GM19240 (cell line): ENCODE results near the gene NMU.
"Not testable (repeated sequence)": the region's sequence is repeated elsewhere in the genome, so short reads cannot be mapped to it uniquely, and the experiment has no call there.

Experiments used
- DNase-seq: peaks from one replicate; pipeline ENCODE4 v3.0.0; 2011; ENCODE audit warnings: low spot score; ENCODE audit not compliant: insufficient read length

The NMU gene

DNA sequence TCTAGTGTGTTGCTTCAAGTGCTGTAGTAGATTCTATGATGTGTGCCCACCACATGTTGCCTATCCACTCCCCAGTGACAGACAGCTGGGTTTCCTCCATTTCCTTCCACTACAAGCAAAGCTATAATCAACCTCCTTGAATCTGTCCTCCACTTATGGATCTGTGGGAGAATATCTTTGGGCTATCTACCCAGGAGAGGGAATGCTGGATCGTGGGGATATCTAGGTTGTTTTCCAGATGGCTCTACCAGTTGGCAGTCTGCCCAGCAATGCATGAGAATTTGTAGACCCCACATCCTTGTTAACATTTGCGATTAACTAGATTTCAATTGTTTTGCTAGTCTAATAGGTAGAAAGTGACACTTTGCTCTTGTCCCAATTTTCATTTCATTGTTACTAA, 10.3 kb downstream of the NMU start:
- DNase-seq = no peak

DNA sequence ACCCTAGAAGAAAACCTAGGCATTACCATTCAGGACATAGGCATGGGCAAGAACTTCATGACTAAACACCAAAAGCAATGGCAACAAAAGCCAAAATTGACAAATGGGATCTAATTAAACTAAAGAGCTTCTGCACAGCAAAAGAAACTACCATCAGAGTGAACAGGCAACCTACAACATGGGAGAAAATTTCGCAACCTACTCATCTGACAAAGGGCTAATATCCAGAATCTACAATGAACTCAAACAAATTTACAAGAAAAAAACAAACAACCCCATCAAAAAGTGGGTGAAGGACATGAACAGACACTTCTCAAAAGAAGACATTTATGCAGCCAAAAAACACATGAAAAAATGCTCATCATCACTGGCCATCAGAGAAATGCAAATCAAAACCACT, 12.0 kb downstream of the NMU start:
- not testable (repeated sequence) for DNase-seq

DNA sequence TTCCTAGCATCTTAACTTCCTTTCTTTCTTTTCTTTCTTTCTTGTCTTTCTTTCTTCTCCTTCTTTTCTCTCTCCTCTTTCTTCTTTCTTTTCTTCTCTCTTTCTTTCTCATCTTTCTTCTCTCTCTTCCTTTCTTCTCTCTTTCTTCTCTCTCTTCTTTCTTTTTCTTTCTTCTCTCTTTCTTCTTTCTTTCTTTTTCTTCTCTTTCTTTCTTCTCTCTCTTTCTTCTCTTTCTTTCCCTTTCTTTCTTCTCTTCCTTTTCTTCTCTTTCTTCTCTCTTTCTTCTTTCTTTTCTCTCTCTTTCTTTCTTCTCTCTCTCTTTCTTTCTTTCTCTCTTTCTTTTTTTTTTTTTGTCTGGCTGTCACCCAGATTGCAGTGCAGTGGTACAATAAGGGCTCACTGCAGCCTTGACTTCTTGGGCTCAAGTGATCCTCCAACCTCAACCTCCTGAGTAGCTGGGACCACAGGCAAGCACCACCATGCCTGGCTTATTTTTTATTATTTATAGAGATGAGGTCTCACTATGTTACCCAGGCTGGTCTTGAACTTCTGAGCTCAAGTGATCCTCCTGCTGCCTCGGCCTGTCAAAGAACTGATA, 17.5 kb downstream of the NMU start:
- no peak for DNase-seq

DNA sequence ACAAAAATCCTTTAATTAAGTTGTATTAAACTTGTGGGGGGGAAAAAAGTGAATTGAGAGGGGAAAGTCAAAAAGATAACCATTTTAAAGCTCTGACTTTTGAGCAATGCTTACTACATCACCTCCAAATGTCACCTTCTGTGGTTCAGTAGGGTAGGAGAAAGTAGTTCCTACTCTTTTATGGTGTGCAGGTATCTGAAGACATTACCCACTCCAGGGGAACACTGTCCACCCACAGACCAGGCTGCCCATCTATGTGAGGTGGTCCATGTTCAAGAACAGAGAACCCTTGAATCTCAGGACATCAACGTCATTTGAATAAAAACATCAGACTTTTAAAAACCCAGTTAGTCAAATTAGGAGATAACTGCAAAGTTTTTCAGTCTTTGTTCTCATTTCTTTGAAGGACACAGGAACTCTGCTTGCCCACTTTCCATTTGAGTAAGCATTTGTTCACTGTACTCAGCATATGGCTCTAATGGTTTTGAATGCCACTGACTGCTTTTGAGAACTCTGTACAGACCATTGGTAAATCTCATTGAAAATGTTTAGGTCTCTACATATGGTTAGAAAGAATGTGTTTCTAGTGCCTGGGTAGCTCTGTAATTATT, 18.4 kb downstream of the NMU start:
- no peak for DNase-seq

DNA sequence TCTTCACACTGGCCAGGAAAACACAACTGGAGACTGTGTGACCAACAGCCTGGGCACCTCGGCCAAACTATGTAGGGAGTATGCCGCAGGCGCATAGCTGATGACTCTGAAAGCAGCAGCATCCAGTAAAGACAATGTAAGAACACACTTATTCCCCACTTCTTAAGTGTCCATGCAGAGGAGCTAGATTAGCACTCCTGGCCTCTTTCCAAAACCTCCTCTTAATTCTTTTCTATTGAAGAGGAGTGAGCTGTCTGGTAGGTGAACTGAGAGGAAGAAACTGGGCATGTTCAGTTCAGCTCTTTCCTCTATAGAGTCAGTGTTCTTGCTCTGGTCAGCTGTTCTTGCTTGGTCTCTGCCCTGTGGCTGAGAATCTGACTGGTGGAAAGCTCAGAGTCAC, 21.1 kb downstream of the NMU start:
- DNase-seq = no peak

DNA sequence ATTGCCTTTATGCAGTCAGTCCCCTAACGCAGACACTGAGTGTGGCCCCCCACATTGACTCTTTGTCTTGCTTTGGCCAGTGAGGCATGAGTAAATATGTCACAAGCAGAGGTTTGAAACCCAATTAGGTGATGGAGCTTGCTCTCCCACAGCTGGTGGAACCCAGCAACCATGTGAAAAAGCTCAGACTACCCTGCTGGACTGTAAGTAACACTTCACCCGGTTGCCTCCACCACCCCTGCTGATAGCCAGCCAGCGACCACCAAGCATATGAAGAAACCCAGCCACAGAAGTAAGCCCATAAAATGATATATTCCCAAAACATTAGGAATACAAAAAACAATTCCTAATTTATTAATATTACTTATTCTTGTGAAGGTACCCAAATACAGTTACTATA, 22.5 kb downstream of the NMU start:
- DNase-seq = no peak

DNA sequence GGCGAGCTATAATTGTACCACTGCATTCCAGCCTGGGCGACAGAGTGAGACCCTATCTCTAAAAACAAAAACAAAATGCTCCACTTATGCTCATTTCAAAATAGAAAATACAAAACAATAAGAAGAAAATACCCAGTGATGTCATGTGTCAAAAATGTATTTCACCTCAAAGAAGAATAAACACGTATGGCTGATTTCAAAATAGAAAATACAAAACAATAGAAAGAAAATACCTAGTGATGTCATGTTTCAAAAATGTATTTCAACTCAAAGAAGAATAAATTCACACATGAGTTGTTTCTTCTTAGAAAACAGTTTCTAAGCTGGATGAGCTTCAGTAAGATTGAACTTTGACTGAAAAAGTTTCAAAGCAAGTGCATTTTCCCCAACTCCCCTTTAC, 23.8 kb downstream of the NMU start:
- no peak for DNase-seq

DNA sequence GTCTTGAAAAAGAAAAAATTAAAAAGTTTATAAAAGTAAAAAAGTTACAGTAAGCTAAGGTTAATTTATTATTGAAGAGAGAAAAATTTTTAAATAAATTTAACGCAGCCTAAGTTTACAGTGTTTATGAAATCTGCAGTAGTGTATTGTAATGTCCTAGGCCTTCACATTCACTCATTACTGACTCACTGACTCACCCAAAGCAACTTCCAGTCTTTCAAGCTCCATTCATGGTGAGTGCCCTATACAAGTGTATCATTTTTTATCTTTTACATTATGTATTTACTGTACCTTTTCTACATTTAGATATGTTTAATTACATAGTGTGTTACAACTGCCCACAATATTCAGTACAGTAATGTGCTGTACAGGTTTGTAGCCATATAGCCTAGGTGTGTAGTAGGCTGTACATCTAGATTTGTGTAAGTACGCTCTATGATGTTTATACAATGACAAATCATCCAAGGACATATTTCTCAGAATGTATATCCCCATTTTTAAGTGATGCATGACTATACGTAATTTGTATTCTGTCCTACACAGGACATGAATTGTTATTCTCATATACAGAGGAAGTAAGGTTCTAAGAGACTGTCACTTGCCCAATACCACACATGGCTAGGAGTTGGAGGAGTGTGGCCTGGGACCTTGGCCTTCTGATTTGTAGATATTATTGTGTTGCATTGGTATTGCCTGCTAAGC, 24.6 kb downstream of the NMU start:
- no peak for DNase-seq

DNA sequence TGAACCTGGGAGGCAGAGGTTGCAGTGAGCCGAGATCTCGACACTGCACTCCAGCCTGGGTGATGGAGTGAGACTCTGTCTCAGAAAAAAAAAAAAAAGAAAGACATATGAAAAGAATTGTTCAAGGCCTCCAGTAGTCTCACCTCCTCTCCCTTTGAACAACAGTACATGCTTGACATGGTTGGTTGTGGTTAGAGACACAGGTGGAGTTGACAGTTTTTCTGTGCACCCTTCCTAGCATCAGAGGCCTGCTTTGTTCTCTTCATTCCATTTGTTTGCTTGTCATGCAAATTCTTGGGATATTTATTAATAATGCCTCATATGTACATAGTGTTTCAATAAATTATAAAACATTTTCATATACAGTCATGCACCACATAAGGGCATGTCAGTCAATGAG, 25.7 kb downstream of the NMU start:
- DNase-seq = no peak

DNA sequence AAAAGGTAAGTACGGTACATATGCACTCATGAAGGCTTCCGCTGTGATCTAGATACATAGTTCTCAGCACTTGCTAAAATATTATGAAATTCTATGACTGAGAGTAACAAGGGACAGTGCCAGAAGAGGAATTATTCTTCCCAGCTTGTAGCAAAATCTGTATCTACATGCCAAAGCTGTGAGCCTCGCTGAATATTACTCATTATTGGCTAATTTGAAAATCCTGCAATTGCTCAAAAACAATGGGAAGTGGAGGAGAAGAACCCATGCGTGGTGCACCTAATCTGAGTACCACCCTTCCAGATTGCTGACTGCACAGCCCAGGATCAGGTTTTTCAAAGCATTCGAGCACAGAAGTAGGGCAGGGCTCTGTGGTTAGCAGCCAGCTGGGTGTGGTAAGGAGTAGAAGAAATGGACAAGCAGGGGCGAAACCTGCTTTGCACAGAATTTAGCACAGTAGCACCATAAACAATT, 26.7 kb downstream of the NMU start:
- DNase-seq = no peak

DNA sequence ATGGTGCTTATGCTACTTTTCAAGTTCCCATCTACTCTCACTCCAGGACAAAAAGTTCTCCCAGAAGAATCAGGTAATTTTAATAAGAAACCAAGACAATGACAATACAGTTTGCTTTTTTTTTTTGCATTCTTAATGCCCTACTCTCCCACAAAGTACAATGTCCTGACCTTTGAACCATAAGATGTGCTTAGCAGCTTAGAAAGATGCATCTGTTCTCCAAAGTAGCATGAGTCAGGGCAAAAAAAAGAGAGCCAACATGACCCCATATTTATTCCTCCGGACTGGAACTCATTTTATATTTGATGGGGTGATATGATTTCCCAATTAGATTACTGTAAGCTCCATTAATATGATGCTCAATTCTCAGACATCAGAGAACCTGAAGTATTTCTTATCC, 27.5 kb downstream of the NMU start:
- no peak for DNase-seq

DNA sequence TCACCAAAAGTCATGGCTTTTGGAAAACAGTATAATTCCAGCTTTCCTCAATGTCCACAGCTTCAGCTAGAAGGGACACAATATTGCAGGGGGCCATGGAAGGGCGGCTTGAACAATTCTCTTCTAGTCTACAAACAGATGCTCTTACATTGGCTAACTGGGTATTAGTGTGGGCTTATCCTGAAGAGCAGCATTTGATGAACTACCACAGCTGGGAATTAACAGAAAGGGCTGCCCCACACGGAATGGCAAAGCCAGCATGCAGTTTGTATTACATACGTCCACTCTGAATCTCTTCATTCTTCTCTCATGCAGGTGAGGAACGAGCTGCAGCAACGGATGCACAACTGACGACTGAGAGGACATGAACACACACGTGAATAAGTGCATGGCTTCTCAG, 31.1 kb downstream of the NMU start:
- no peak for DNase-seq

DNA sequence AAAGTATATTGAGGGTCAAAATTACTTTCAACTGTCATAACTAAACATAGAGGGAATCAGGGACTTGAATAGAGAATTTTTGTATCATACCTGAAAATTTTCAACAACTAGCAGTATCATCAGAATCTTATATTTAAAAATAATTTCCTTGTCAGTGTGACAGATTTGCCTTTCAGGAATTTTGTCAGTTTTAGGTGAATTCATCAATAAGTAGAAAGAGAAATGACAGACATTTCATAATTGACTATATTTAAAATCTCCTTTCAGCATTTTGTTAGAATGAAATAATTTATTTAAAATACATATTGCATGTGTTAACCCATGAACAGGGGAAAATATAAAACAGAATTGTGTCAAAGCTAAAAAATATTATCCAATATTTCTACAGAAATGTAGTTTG, 35.5 kb downstream of the NMU start:
- no peak for DNase-seq

DNA sequence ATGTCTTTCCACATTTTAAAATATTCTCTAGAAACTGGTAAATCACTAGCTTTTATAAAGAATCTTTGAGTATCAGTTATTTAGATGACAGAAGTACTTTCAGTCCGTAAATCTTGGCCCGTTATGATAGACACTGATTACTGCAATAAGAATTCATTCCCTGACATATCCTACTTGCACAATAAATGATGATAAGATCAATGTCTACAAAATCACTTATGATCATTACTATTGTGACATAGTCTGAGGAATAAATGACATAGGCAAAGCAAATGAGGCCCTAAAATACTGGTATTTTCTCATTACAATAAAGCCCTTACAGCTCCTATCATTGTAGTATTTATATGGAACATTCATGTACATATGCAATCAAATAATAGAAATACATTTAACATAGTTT, 37.5 kb downstream of the NMU start:
- no peak for DNase-seq

DNA sequence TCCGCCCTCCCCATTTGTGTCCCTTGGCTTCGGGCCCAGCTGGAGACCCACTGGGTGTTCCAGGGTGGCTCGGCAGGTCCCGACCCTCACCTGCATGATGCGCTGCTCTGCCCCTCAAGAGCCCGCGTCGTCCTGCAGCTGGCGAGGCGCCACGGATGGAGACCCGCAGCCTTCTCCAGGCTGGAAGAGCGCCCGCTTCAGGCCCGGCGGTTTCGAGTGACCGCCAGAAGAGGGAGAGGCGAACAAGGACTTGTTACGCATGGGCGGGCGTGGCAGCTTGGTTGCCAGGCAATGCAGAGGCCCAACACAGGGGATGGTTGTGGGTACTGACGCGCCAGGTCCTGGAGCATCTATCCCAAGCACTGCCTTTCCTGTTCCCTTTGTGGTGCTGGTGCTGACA, 44.1 kb downstream of the NMU start, which contains the start of gene PDCL2:
Gene PDCL2, minus strand, starts transcription at position 232 of the 400 bp plus-strand sequence. Its CDS starts 136 bp downstream, at position 96.
- no peak for DNase-seq

DNA sequence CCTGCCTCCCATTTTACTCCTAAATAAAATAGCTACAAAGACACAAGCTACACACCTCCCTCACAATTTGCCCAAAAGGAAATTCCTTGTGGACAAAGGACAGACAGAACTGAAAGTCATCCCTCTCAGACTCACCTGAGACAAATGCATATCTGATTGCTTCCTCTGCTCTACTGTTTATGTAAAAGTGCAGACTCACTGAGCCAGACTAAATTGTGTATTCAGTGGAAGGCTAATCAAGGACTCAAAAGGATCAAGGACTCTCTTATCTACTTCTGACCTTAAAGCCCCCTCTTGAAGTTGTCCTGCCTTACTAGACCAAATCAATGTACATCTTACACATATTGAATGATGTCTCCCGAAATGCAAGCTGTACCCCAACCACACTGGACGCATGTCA, 47.9 kb downstream of the NMU start:
- DNase-seq = no peak

DNA sequence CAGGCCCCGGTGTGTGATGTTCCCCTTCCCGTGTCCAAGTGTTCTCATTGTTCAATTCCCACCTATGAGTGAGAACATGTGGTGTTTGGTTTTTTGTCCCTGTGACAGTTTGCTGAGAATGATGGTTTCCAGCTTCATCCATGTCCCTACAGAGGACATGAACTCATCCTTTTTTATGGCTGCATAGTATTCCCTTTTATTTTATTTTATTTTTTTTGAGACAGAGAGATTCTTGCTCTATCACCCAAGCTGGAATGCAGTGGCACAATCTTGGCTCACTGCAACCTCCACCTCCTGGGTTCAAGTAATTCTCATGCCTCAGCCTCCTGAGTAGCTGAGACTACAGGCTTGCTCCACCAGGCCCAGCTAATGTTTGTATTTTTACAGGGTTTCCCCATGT, 53.3 kb downstream of the NMU start:
- not testable (repeated sequence) for DNase-seq

DNA sequence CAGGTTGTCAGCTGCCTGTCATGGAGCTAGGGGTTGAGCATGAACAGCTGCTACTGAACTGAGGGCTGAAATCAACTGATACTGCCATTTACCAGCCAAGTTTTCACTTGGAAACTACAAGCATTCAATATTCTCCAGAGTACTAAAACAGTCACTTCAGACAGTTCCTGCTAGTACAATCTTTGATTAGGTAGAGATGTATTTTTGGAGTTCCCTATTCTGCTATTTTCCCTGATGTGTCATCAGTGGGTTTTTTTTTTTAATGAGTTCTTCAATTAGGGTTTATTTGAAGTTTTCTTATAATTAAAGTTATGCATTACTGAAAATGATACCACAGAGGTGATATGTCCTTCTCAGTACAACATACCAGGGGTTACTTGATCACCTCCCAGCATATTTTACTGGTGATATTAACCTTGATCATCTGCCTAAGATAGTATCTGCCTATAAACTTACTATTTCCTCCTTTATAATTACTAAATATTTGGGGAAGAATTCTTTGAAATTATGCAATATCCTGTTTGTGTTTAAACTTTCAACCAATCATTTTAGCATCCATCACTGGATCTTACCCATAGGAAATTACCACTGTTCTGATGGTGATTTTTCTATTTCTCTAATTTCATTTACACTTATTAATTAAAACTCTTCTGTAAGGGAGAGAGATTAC, 57.6 kb downstream of the NMU start:
- DNase-seq = no peak

DNA sequence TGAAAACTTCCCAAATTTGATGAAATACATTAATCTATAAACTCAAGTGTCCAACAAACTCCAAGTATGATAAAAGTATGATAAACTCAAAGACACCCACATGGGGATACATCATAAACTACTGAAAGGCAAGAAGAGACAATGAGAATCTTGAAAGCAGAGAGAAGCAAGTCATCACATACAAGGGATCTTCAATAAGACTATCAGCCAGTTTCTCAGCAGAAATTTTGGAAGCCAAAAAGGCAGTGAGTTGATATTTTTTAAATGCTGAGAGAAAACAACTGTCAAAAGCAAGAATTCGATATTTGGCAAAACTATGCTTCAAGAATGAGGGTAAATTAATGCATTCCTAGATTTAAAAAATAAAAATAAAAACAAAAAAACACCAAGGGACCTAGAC, 60.6 kb downstream of the NMU start:
- DNase-seq = no peak

DNA sequence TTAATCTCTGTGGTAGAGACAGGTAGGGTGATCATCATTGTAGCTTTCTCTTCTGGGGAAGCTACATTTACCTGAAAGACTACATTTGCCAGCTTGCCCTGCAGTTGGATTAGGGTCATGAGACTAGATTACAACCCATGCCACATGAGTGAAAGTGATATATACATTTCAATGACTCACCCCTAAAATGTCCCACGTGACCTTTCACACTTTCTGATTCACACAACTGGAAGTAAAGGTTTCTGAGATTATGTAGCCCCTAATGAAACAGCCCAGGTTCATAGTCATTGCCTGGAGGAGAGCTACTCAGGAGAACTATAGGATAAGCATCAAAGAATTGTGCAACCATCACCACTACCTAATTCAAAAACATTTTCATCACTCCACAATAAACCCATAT, 61.8 kb downstream of the NMU start:
- no peak for DNase-seq

DNA sequence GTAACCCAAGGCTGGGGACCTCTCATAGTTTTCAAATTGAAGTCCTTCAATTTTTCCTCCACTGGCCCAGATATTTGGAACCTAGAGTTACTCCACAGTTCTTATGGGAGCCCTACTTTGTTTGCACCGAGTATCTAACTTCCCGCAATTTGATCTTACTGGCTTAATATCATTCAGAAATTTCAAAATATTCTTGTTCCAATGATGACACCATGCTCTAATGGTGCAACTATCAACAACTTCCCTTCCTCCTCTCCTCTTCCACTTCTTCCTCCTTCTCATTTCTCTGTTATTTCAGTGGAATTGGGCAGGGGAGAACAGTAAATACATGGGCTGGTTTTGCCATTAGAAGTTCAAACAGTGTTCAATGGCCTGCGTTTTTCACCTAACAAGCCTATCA, 64.3 kb downstream of the NMU start:
- DNase-seq = no peak

DNA sequence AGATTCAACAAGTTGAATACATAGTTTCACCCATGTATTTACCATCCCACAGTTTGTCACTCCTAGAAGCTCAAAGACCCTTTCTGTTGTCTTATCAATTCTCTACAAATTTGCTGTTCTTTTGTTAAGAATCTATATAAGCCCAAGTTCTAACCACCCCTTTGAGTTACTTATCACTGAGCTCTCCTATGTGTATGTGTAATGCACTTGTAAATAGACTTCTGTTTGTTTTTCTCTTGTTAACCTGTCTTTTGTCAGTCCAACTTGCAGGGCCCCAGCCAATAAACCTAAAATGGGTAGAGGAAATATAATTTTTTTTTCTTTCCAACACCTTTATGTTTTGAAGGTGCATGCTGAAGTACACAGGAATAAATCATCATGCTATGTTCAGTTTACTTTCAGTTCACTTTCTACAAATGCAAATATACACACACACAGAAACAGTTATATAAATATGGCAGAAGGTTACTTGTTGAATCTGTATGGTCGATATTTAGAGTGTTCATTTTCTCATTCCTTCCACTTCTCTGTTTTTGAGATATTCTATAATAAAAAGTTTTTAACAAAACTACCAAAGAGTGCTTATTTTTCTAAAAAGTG, 67.1 kb downstream of the NMU start:
- DNase-seq = no peak
